Measurements from ENCODE around the gene ZNF774. TPM values are rescaled to one million over a fixed set of nuclear protein-coding genes. Genes with fewer than 3 reads are reported as not detected.
"Not testable (repeated sequence)": the region's sequence is repeated elsewhere in the genome, so short reads cannot be mapped to it uniquely, and the experiment has no call there.

The ZNF774 gene
- total RNA-seq, 1 donor from 2014 or later: 5.6 TPM

- no peak for DNase-seq (ENCODE audit: low spot score)
- intact Hi-C loops (cut with DNase I): no loop called here
Measured at GRCh38 chr15:90386221-90386620, 34.1 kb downstream of the ZNF774 start.

- DNase-seq (ENCODE audit: low spot score): peak; percentile 99
- intact Hi-C loops (cut with DNase I): no loop called here
Measured at GRCh38 chr15:90387534-90388461, 35.7 kb downstream of the ZNF774 start, which contains the start of gene IQGAP1. TSS of gene IQGAP1 (plus strand) at chr15:90388242. CDS start at chr15:90388342, 100 bp downstream.

- intact Hi-C loops (cut with DNase I): no loop called here
- DNase-seq (ENCODE audit: low spot score): peak; percentile 88
Measured at GRCh38 chr15:90388462-90389380, 36.6 kb downstream of the ZNF774 start.

GRCh38 chr15:90389513-90389912, 37.4 kb downstream of the ZNF774 start:
- DNase-seq (ENCODE audit: low spot score): no peak
- intact Hi-C loops (cut with DNase I): no loop called here

GRCh38 chr15:90393040-90393439, 41.0 kb downstream of the ZNF774 start:
- intact Hi-C loops (cut with DNase I): no loop called here
- DNase-seq (ENCODE audit: low spot score): no peak

- no peak for DNase-seq (ENCODE audit: low spot score)
- intact Hi-C loops (cut with DNase I): no loop called here
Measured at GRCh38 chr15:90394074-90394473, 42.0 kb downstream of the ZNF774 start.

- intact Hi-C loops (cut with DNase I): no loop called here
- no peak for DNase-seq (ENCODE audit: low spot score)
Measured at GRCh38 chr15:90394748-90395442, 42.8 kb downstream of the ZNF774 start.

GRCh38 chr15:90396321-90396720, 44.2 kb downstream of the ZNF774 start:
- no peak for DNase-seq (ENCODE audit: low spot score)
- intact Hi-C loops (cut with DNase I): no loop called here

GRCh38 chr15:90400005-90400758, 48.1 kb downstream of the ZNF774 start:
- intact Hi-C loops (cut with DNase I): no loop called here
- DNase-seq (ENCODE audit: low spot score): no peak

GRCh38 chr15:90400759-90401314, 48.8 kb downstream of the ZNF774 start:
- intact Hi-C loops (cut with DNase I): no loop called here
- peak; percentile 79 for DNase-seq (ENCODE audit: low spot score)

- intact Hi-C loops (cut with DNase I): no loop called here
Measured at GRCh38 chr15:90401495-90401894, 49.4 kb downstream of the ZNF774 start.

GRCh38 chr15:90402223-90402622, 50.1 kb downstream of the ZNF774 start:
- intact Hi-C loops (cut with DNase I): no loop called here

More at GRCh38 chr15:90401495-90401894, 49.4 kb downstream of the ZNF774 start:
- no peak for DNase-seq (ENCODE audit: low spot score)

GRCh38 chr15:90402767-90403166, 50.7 kb downstream of the ZNF774 start:
- DNase-seq (ENCODE audit: low spot score): no peak
- intact Hi-C loops (cut with DNase I): no loop called here

More at GRCh38 chr15:90402223-90402622, 50.1 kb downstream of the ZNF774 start:
- DNase-seq (ENCODE audit: low spot score): no peak

- intact Hi-C loops (cut with DNase I): no loop called here
- DNase-seq (ENCODE audit: low spot score): no peak
Measured at GRCh38 chr15:90405055-90405607, 53.0 kb downstream of the ZNF774 start.

- intact Hi-C loops (cut with DNase I): no loop called here
- no peak for DNase-seq (ENCODE audit: low spot score)
Measured at GRCh38 chr15:90407336-90407735, 55.3 kb downstream of the ZNF774 start.

- intact Hi-C loops (cut with DNase I): no loop called here
- no peak for DNase-seq (ENCODE audit: low spot score)
Measured at GRCh38 chr15:90407871-90408317, 55.8 kb downstream of the ZNF774 start.

GRCh38 chr15:90408657-90409056, 56.6 kb downstream of the ZNF774 start:
- intact Hi-C loops (cut with DNase I): no loop called here
- no peak for DNase-seq (ENCODE audit: low spot score)

- intact Hi-C loops (cut with DNase I); DNase-seq (ENCODE audit: low spot score): not testable (repeated sequence)
Measured at GRCh38 chr15:90409587-90409986, 57.5 kb downstream of the ZNF774 start.

Measured in cardiac septum (tissue), 1 donor.